Astrocyte (in vitro differentiated cells and primary cell): Measurements from ENCODE around the gene CHST13. TPM values are rescaled to one million over a fixed set of nuclear protein-coding genes. Genes with fewer than 3 reads are reported as not detected.

ENCODE experiments used
- DNase-seq: peaks from one replicate; pipeline ENCODE4 v3.0.0-alpha.2; 2010; ENCODE audit warnings: low read depth
- FAIRE-seq: peaks from 2 replicates; lab custom pipeline; 2011; peaks lifted over from hg19 to GRCh38; lab: Jason Lieb, UNC
- H2AFZ ChIP-seq: 2 replicates; pipeline ENCODE4 v1.6.0; 2012; ENCODE audit warnings: low read depth, low read length, inconsistent platforms
- H3K27ac ChIP-seq: 2 replicates; pipeline ENCODE4 v1.5.1; 2011; ENCODE audit warnings: low read depth, low read length, inconsistent platforms
- H3K27me3 ChIP-seq: 2 replicates; pipeline ENCODE4 v1.6.0; 2011; ENCODE audit warnings: low read length, inconsistent platforms; ENCODE audit not compliant: insufficient read depth
- H3K36me3 ChIP-seq: 2 replicates; pipeline ENCODE4 v1.5.1; 2011; ENCODE audit warnings: low read length, inconsistent platforms; ENCODE audit not compliant: insufficient read depth
- H3K4me1 ChIP-seq: 2 replicates; pipeline ENCODE4 v1.5.1; 2011; ENCODE audit warnings: low read length, inconsistent platforms; ENCODE audit not compliant: insufficient read depth
- H3K4me2 ChIP-seq: 2 replicates; pipeline ENCODE4 v1.6.0; 2012; ENCODE audit warnings: low read length, inconsistent platforms
- H3K4me3 ChIP-seq: 2 replicates; pipeline ENCODE4 v1.5.1; 2011; ENCODE audit warnings: low read depth, mild to moderate bottlenecking, low read length, inconsistent platforms; ENCODE audit not compliant: insufficient read depth
- H3K79me2 ChIP-seq: 2 replicates; pipeline ENCODE4 v1.6.0; 2012; ENCODE audit warnings: mild to moderate bottlenecking, low read length, inconsistent platforms; ENCODE audit not compliant: insufficient read depth
- H3K9ac ChIP-seq: 2 replicates; pipeline ENCODE4 v1.6.0; 2012; ENCODE audit warnings: mild to moderate bottlenecking, low read length, inconsistent platforms
- H3K9me3 ChIP-seq: 2 replicates; pipeline ENCODE4 v1.5.1; 2012; ENCODE audit warnings: low read depth, mild to moderate bottlenecking, low read length, inconsistent platforms; ENCODE audit not compliant: insufficient read depth
- H4K20me1 ChIP-seq: 2 replicates; pipeline ENCODE4 v1.6.0; 2012; ENCODE audit warnings: low read length, inconsistent platforms; ENCODE audit not compliant: insufficient read depth
- H3K27ac Mint-ChIP-seq: one replicate; pipeline ENCODE4 v1.8.0; 2021; ENCODE audit warnings: mild to moderate bottlenecking, mixed read lengths; ENCODE audit not compliant: unreplicated experiment
- H3K27me3 Mint-ChIP-seq: one replicate; pipeline ENCODE4 v1.8.0; 2021; ENCODE audit warnings: low read depth, mixed read lengths; ENCODE audit not compliant: unreplicated experiment
- H3K36me3 Mint-ChIP-seq: one replicate; pipeline ENCODE4 v1.8.0; 2021; ENCODE audit warnings: low read depth, mixed read lengths; ENCODE audit not compliant: unreplicated experiment
- H3K4me1 Mint-ChIP-seq: one replicate; pipeline ENCODE4 v1.8.0; 2021; ENCODE audit warnings: low read depth, mixed read lengths; ENCODE audit not compliant: unreplicated experiment
- H3K4me3 Mint-ChIP-seq: one replicate; pipeline ENCODE4 v1.8.0; 2021; ENCODE audit warnings: mild to moderate bottlenecking, moderate library complexity, mixed read lengths; ENCODE audit not compliant: unreplicated experiment
- H3K9me3 Mint-ChIP-seq: one replicate; pipeline ENCODE4 v1.8.0; 2021; ENCODE audit warnings: mild to moderate bottlenecking, mixed read lengths; ENCODE audit not compliant: unreplicated experiment
- EZH2 ChIP-seq: IDR thresholded peaks from 2 replicates; pipeline ENCODE4 v1.6.1; 2012; ENCODE audit warnings: mild to moderate bottlenecking, low read length, inconsistent platforms; ENCODE audit not compliant: insufficient read depth
- total RNA-seq: library from RNA; stranded (reverse); gene quantifications from 2 replicates; pipeline ENCODE4 v1.2.1, GENCODE V29; 2021
- TF ChIP-seq, protein P1 (sequence below): IDR thresholded peaks from 2 replicates; pipeline ENCODE4 v1.5.1; 2011; ENCODE audit warnings: low read depth, mild to moderate bottlenecking, inconsistent platforms, low read length, moderate library complexity; ENCODE audit not compliant: insufficient read depth

Gene CHST13
- total RNA-seq, 1 donor from 2014 or later, result not detected

DNA sequence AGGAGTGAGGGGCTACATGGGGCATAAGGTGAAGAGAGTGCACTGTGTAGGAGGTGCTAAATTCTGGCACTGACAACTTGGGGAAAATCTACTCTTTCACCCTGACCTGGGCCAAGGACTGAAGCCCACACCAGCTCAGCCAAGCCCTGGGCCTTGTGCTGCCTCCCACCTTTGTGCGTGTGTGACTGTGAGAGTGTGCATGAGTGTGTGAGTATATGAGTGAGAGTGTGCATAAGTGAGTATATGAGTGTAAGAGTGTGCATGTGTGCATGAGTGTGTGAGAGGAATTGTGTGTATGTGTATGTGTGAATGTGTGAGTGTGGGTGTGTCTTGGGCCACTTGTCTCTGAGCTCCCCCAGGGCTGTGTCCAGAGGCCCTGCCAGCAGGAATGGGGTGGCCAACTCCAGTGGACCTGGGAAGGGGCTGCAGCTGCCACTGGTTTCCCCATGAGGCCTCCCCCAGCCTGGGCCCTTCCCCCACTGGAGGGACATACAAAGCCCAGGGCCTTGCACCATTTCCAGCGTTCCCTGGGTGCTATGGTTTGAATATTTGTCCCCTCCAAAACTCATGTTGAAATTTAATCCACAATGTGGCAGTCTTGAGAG, 19.6 kb downstream of the CHST13 start:
- TF ChIP-seq, protein P1, sequence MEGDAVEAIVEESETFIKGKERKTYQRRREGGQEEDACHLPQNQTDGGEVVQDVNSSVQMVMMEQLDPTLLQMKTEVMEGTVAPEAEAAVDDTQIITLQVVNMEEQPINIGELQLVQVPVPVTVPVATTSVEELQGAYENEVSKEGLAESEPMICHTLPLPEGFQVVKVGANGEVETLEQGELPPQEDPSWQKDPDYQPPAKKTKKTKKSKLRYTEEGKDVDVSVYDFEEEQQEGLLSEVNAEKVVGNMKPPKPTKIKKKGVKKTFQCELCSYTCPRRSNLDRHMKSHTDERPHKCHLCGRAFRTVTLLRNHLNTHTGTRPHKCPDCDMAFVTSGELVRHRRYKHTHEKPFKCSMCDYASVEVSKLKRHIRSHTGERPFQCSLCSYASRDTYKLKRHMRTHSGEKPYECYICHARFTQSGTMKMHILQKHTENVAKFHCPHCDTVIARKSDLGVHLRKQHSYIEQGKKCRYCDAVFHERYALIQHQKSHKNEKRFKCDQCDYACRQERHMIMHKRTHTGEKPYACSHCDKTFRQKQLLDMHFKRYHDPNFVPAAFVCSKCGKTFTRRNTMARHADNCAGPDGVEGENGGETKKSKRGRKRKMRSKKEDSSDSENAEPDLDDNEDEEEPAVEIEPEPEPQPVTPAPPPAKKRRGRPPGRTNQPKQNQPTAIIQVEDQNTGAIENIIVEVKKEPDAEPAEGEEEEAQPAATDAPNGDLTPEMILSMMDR, result no peak
- no peak for TF ChIP-seq EZH2
- DNase-seq, result no peak

DNA sequence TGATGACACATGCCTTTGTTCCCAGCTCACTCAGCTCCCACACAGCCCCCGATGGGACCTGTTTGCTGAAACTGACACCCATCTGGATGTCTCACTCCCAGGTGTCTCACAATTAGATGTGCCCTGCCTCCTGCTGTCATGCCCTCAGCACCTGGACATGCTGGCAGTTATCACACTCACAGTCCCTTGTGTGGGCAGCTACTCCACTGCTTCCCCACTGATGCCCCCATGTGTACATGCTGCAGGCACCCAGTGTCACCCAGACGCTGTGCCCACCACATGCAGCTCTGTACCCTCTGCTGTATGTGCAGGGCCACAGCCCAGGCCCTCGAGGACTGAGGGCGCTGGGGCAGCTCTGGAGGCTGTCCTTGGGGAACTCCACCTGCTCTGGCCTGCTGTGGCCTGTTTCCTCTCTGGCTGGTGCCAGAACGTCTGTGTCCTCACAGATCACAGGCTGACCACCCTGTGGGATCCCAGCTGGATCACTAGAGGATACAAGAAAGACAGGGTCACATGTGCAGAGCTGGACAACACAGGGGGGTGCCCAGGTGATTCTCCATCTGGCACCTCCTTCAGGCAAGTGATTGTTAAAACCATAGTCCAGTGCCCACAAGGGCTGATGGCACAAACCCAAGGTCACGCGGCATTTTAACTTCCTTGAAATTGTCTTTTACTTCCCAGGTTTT, 20.8 kb downstream of the CHST13 start:
- DNase-seq, result no peak
- no peak for FAIRE-seq
- TF ChIP-seq, protein P1, result no peak
- Mint-ChIP-seq H3K9me3 (no peaks in the 10 kb centered on the region), H3K36me3 (peaks cover 2% of the 10 kb centered on the region), H3K27me3 (peaks cover 44% of the 10 kb centered on the region), H3K27ac (no peak overlapping the region), H3K4me1 (peaks cover 11% of the 10 kb centered on the region), H3K4me3 (no peak overlapping the region)
- Histone ChIP-seq H4K20me1 (no peaks in the 10 kb centered on the region), H3K79me2 (no peaks in the 10 kb centered on the region), H3K36me3 (no peaks in the 10 kb centered on the region), H3K9ac (no peak overlapping the region), H3K9me3 (no peaks in the 10 kb centered on the region), H3K27ac (no peak overlapping the region), H2AFZ (no peak overlapping the region), H3K4me3 (no peak overlapping the region), H3K27me3 (peaks cover 39% of the 10 kb centered on the region), H3K4me1 (peaks cover 8% of the 10 kb centered on the region), H3K4me2 (no peak overlapping the region)

More for the DNA sequence above, 19.6 kb downstream of the CHST13 start:
- Histone ChIP-seq H3K4me1 (peaks cover 8% of the 10 kb centered on the region), H3K4me2 (no peak overlapping the region), H3K27ac (no peak overlapping the region), H3K36me3 (no peaks in the 10 kb centered on the region), H3K79me2 (no peaks in the 10 kb centered on the region), H3K9ac (no peak overlapping the region), H3K9me3 (no peaks in the 10 kb centered on the region), H2AFZ (no peak overlapping the region), H3K27me3 (peaks cover 32% of the 10 kb centered on the region), H3K4me3 (no peak overlapping the region), H4K20me1 (peaks cover 3% of the 10 kb centered on the region)
- Mint-ChIP-seq H3K9me3 (no peaks in the 10 kb centered on the region), H3K4me1 (peaks cover 11% of the 10 kb centered on the region), H3K36me3 (peaks cover 2% of the 10 kb centered on the region), H3K4me3 (no peak overlapping the region), H3K27ac (no peak overlapping the region), H3K27me3 (peaks cover 40% of the 10 kb centered on the region)
- FAIRE-seq, result no peak

DNA sequence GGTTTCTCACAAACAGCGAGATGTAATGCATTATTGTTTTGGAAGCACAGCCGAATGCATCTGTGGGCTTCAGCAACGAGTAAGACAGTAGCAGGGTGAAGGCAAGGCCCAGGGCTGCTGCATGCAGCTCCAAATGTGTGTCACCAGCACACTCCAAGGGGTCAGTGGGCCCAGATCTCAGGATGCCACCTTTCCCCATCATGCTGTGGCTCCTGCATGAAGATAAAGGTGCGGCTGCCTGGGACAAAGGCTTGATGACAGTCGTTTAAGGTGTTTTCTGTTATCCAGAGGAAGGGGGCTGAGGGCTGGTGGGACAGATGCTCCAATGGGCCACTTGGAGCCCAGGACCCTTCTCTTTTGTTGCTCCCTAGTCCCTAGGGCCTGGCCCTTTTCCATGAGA, 21.6 kb downstream of the CHST13 start:
- DNase-seq (no peak), FAIRE-seq (no peak)
- H3K36me3 ChIP-seq, result no peaks in the 10 kb centered on the region
- no peak overlapping the region for H2AFZ ChIP-seq
- no peak overlapping the region for H3K27ac ChIP-seq
- Mint-ChIP-seq H3K27me3 (peaks cover 41% of the 10 kb centered on the region), H3K4me1 (peaks cover 5% of the 10 kb centered on the region), H3K27ac (no peak overlapping the region), H3K9me3 (no peaks in the 10 kb centered on the region), H3K36me3 (no peaks in the 10 kb centered on the region), H3K4me3 (no peak overlapping the region)
- H4K20me1 ChIP-seq, result no peaks in the 10 kb centered on the region
- no peak overlapping the region for H3K4me2 ChIP-seq
- H3K9ac ChIP-seq, result no peak overlapping the region
- no peak overlapping the region for H3K4me3 ChIP-seq
- H3K9me3 ChIP-seq, result no peaks in the 10 kb centered on the region
- H3K4me1 ChIP-seq, result peaks cover 7% of the 10 kb centered on the region
- peaks cover 43% of the 10 kb centered on the region for H3K27me3 ChIP-seq
- no peaks in the 10 kb centered on the region for H3K79me2 ChIP-seq
- TF ChIP-seq EZH2, result no peak
- TF ChIP-seq, protein P1, result no peak
